ENCODE data around the gene KLK1.

Gene KLK1

GRCh38 chr19:50835785-50836542 lies 12.4 kb upstream of the KLK1 start:
- peak; percentile 77 for DNase-seq

DNA sequence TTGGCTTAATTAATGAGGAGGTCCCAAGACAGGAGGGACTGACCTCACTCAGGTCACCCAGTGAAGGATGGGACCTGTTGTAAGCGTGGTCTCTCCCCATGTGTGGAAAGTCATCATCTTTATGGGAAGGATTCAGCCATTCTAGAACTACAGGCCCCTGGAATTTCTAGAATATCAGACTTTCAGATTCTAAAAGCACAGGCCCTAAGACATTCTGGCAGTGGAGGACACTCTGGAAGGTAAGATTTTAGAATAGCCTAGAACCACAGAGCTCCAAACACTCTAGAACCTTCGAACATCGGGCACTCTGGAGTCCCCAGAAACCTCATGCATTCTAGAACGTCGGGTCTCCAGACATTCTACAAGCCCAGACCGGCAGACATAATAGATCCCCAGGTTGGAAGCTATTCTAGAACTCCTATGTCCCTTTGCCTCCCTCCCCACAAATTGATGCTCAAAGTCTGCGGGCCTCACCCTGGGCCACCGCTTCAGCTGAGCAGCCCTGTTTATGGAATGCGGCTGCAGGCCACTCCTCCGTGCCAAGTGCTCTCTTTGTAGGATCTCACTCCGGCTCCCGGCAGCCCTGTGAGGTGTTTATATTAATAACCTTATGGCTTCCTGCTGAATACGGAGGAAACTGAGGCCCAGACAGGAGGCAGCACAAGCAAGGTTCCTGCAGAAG lies 11.7 kb upstream of the KLK1 start:
- no peak for DNase-seq

DNA sequence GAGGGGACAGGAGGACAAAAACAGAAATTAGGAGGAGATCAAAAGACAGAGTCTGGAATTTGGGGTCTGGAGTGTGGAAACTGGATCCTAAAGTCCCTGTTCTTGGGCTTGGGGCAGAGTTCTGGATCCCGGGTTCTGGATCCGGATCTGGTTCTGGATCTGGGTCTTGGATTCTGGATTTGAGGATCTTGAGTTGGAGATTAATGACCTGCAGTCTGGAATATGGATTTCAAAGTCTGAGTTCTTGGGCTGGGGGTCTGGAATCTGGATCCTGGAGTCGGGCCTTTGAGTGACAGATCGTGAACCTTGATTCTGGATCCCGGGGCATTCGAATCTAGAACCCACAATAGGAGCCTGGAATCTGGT lies 10.2 kb upstream of the KLK1 start:
- no peak for DNase-seq

DNA sequence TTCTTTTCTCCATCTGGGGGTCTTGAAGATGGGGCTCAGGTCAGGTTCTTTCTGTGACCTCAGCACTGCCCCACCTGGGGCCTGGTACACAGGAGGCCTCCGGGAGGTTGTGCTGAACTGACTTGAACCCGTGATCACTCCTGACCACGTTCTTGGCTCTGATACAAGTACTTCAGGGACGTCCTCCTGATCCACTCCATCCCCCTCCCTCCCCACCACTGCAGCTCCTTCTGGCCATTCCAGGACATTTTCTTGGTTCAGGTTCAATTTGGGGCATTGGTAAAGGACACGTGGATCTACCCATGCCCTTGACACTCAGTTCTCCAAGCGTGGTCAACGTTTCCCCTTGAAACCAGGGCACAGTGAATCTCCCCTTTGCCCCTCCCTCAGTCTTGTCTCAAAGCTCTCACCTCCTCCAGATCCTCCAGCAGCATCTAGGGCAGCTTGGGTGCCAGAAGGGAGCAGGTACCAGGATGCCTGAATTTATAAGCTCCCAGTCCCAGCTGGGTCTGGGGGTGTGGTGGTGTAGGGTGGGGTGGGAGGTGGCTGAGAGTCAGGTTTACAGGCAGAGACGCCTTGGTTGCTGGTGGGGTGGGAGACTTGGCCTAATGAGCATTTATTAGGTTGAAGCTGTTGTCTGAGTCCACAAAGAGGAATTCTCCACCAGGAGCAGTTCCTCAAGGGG lies 9.7 kb upstream of the KLK1 start, which contains the start of gene KLK15:
KLK15 (minus strand) TSS at position 458 of the 685 bp plus-strand sequence. CDS start 2,082 bp downstream, outside the sequence.
- no peak for DNase-seq

- DNase-seq: no peak
These were observed 9.1 kb upstream of the KLK1 start for GRCh38 chr19:50832666-50833065.

GRCh38 chr19:50831026-50831396 lies 7.4 kb upstream of the KLK1 start:
- DNase-seq: no peak

DNA sequence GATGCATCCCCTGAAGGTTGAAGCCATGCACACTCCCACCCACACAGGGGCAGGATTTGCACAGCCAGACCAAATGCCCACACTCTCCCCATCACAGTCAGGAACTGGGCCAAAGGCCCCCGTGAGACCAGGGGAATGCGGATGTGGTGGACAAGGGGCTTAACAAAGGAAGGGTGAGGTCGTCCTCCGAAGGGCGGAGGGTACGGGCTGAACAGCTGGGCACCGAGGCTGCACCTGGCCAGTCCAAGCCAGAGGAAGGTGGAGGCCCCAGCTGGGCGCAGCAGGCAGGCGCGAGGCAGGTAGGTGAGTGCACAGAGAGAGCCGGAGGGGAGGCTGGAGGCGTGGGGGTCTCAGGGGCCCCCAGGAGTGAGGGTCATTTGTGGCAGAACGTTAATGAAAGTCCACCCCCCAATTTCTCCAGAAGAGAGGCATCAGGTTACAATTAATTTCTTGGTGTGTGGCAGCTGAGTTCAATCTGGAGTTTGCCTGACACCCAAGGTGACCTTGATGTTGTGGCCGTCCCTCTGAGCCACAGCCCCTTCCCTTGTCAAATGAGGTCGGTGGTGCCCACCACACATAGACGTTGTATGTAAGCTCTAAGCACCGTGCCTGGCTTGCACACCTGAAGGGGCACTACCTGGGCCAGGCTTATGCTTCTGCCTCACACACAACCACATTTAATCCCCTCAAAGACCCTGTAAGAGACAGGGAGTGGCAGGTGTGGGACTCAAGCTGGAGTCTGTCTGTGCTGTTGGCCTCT lies 6.9 kb upstream of the KLK1 start:
- DNase-seq: no peak

DNA sequence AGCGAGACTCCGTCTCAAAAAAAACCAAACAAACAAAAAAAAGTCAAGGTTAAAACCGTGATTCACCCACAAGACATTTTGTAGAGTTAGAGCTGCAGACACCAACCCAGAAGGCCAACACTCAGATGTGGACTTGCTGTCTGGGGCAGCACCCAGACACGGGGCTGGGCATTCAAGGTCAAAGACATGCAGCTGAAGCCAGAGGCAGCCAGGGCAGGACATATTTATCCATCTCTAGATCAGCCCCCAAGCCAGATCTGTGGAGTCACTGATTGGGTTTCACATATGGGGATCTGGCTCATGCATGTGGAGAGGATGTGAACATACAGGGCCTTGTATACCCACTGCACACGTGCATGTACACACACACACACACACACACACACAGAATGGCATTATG lies 6.2 kb upstream of the KLK1 start:
- no peak for DNase-seq

GRCh38 chr19:50827476-50827875 lies 3.9 kb upstream of the KLK1 start:
- no peak for DNase-seq

- no peak for DNase-seq
These were observed 3.1 kb upstream of the KLK1 start for GRCh38 chr19:50826492-50827240.

GRCh38 chr19:50822661-50823208 lies 852 bp downstream of the KLK1 start:
- DNase-seq: no peak

- DNase-seq: no peak
These were observed 2.0 kb downstream of the KLK1 start for GRCh38 chr19:50821622-50822021.

DNA sequence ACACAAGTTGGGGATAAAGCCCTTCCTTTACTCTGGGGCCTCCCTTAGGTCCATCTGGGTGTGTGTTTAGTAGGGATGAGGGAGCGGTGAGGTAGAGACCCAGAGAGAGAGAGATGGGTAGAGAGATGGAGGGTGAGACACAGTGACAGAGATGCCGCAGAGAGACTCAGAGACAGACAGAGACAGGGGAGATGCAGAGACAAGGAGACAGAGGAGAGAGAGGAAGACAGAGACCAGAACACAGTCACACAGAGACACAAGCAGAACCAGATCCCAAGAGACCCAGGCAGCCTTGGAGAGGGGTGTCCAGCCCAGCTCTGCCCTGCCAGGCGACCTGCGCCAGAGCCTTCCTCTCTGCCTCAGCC lies 2.4 kb downstream of the KLK1 start:
- DNase-seq: no peak

- DNase-seq: no peak
These were observed 2.9 kb downstream of the KLK1 start for GRCh38 chr19:50820549-50821247.

DNA sequence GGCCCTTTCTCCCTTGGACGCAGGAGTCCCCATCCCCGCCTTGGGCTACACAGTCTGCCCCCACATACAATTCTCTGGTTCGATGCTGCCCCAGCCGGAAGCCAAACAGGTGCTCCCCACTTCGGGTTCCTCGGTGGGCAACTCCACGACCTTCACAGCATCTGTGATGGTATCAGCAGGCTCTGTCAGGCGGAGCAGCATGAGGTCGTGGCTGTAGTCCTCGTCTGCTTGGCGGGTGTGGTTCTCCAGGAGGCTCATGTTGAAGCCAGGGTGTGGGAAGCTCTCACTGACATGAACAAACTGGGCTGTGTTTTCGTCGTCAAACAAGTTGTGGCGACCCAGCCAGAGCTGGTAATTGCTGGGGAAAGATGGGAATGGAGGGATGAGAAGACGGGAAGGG lies 3.5 kb downstream of the KLK1 start:
- DNase-seq: no peak

GRCh38 chr19:50819636-50820035 lies 4.0 kb downstream of the KLK1 start:
- no peak for DNase-seq

DNA sequence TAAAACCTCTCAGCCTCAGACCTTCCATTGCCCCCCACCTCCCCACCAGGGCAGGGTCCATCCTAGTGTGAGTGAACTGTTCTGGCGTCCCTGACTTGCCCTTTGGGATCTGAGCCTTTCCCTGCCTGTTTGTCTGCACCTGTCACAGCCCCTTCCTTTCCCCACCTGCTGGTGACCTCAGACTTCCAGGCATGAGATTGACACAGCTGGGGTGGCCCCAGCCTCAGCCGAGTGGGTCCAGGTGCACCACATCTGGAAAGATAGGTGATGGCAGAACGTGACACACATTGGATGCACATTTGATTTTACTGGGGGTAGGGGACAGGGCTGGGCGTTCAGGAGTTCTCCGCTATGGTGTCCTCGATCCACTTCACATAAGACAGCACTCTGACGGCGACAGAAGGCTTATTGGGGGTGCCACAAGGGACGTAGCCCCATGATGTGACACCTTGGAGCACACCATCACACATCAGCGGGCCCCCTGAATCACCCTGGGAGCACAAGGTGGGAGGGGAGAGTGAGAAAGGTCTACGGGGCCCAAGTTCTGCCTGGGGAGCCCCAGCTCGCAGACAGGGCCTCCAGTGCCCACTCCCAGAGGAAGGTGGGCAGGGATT lies 4.6 kb downstream of the KLK1 start:
- DNase-seq: no peak

GRCh38 chr19:50817941-50818858 lies 5.4 kb downstream of the KLK1 start:
- no peak for DNase-seq

DNA sequence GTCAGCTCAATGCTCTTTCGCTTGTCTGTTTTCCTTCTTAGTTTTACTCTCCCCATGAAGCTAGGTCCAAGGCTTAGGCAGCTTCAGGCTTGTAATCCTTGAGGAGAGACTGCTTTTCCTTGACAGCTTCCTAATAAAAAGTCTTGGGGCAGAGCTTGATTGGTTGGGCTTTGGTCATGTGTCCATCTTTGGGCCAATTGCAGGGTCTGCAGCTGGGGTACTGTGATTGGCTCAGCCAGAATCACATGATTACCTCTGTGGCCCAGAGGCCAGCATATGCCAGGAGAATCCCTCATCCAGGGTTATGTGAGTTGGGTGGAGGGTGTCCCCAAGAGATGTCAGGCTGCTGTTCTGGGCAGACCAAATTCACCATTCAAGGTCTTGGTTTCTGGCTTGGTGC lies 8.1 kb downstream of the KLK1 start:
- DNase-seq: no peak

DNA sequence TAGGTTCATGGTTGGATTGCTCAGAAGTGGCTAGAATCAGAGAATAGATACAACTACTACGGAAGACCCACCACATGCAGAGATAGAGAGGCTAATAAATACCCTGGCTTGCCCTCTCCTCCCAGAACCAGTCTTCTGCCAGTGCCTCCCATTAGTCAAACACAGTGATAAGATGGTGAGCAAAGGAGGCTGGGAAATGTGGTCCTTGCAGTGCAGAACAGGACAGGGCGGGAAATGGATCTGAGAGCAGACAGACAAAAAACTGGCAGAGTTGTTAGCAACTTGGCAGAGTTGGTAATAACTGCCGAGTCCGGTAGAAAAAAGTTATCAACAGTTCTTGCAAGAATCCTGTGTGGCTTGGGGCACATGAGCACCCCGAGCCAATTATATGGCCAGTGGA lies 8.7 kb downstream of the KLK1 start:
- no peak for DNase-seq

All from right forelimb (tissue), 1 donor.